ENCODE data around the gene SLC6A4. TPM values are rescaled to one million over a fixed set of nuclear protein-coding genes. Genes with fewer than 3 reads are reported as not detected.

SLC6A4 gene
- polyA plus RNA-seq, 3 donors = not detected

DNA sequence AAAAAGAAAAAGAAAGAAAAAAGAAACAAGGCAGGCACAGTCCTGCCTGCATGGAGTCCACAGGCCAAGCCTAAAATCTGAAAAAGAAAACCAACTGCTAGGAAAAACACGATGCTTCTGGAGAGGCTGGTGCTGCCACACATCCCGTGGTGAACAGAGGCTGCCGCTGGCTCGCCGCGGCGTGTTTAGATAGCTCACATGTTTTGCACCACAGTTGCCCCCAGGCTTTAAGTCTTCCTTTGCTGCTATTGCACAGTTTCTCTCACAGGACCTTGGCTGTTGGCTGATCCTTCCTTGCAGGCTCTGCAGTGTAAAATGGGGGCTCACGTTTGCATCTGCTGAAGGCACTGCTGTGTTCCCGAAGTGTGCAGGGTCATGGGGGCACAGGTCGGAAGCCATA lies 8.6 kb downstream of the SLC6A4 start:
- Mint-ChIP-seq H3K36me3 (no peaks in the 10 kb centered on the region), H3K27ac (no peak overlapping the region), H3K4me1 (peaks cover 26% of the 10 kb centered on the region), H3K27me3 (ENCODE audit: low read depth in 3 of 3) (peaks cover 3 to 15% (median 6%) of the 10 kb centered on the region in 3 donors), H3K4me3 (no peak overlapping the region), H3K9me3 (peaks cover 0 to 11% (median 2%) of the 10 kb centered on the region in 7 donors)
- H4K20me1 ChIP-seq (ENCODE audit: insufficient read depth, low read length) = no peaks in the 10 kb centered on the region
- H3K9ac ChIP-seq (ENCODE audit: insufficient read depth, low read length, poor library complexity, severe bottlenecking) = no peak overlapping the region
- no peaks in the 10 kb centered on the region for H3K9me3 ChIP-seq (replicated peaks in 1 of 2; ENCODE audit: control insufficient read depth in 1 of 2, insufficient read depth in 1 of 2, low read length in 2 of 2)
- no peak overlapping the region for H3K4me2 ChIP-seq (replicated peaks; ENCODE audit: extremely low read depth, low read length, poor library complexity, severe bottlenecking)
- over 99% methylated on average over 10 of the region's 10 CpGs for WGBS (ENCODE audit: insufficient coverage)
- no peaks in the 10 kb centered on the region for H3K79me2 ChIP-seq (ENCODE audit: insufficient read depth, low read length)
- H3K36me3 ChIP-seq (replicated peaks in 1 of 2; ENCODE audit: control insufficient read depth in 1 of 2, insufficient read depth in 2 of 2, low read length in 2 of 2) = no peaks in the 10 kb centered on the region
- TF ChIP-seq, protein P1, sequence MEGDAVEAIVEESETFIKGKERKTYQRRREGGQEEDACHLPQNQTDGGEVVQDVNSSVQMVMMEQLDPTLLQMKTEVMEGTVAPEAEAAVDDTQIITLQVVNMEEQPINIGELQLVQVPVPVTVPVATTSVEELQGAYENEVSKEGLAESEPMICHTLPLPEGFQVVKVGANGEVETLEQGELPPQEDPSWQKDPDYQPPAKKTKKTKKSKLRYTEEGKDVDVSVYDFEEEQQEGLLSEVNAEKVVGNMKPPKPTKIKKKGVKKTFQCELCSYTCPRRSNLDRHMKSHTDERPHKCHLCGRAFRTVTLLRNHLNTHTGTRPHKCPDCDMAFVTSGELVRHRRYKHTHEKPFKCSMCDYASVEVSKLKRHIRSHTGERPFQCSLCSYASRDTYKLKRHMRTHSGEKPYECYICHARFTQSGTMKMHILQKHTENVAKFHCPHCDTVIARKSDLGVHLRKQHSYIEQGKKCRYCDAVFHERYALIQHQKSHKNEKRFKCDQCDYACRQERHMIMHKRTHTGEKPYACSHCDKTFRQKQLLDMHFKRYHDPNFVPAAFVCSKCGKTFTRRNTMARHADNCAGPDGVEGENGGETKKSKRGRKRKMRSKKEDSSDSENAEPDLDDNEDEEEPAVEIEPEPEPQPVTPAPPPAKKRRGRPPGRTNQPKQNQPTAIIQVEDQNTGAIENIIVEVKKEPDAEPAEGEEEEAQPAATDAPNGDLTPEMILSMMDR (IDR thresholded peaks at IDR 0.05) = no peak
- no peaks in the 10 kb centered on the region for H3K27me3 ChIP-seq (ENCODE audit: control insufficient read depth in 2 of 2, insufficient read depth in 2 of 2, low read length in 2 of 2)
- no peak overlapping the region for H3K4me3 ChIP-seq (replicated peaks in 1 of 3; ENCODE audit: low read depth in 2 of 3, low read length in 3 of 3)
- intact Hi-C loops (cut with micrococcal nuclease) = no loop called here
- H2AFZ ChIP-seq (ENCODE audit: insufficient read depth, low read depth, low read length, poor library complexity, severe bottlenecking) = no peak overlapping the region
- no peak for DNase-seq
- H3K4me1 ChIP-seq (ENCODE audit: control insufficient read depth in 1 of 2, insufficient read depth in 2 of 2, low read length in 2 of 2) = peaks cover 10 to 19% of the 10 kb centered on the region in 2 donors
- H3K27ac ChIP-seq (ENCODE audit: low read depth in 1 of 2, low read length in 2 of 2) = no peak overlapping the region

DNA sequence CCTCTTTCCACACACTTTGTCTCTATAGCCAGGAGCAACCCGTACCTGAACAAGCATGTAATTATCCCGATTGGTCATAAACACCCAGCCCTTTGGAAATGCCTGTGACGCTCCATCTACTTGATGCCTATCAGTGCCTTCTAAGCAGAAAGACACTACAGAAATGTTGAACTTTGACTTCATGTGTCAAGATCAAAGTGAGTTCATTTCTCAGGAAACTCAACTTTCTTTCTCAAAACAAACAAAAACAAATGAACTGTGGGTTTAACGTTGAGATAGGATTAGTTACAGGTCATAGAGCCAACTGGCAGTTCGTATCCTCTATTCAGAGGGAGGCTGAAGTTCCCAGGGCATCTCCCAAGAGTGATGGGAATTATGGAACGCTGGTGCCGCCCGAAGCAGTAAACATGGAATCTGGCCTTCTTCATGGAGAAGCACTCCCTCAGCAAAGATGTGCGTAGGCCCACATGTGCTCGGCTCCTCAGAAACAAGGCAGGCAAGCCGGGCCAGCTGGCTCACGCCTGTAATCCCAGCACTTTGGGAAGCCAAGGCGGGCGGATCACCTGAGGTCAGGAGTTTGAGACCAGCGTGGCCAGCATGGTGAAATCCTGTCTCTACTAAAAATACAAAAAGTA lies 9.5 kb downstream of the SLC6A4 start:
- Histone ChIP-seq H3K36me3 (replicated peaks in 1 of 2; ENCODE audit: control insufficient read depth in 1 of 2, insufficient read depth in 2 of 2, low read length in 2 of 2) (no peaks in the 10 kb centered on the region), H3K27me3 (ENCODE audit: control insufficient read depth in 2 of 2, insufficient read depth in 2 of 2, low read length in 2 of 2) (no peaks in the 10 kb centered on the region), H2AFZ (ENCODE audit: insufficient read depth, low read depth, low read length, poor library complexity, severe bottlenecking) (no peak overlapping the region), H3K9ac (ENCODE audit: insufficient read depth, low read length, poor library complexity, severe bottlenecking) (no peak overlapping the region), H3K79me2 (ENCODE audit: insufficient read depth, low read length) (no peaks in the 10 kb centered on the region), H3K4me2 (replicated peaks; ENCODE audit: extremely low read depth, low read length, poor library complexity, severe bottlenecking) (no peak overlapping the region), H4K20me1 (ENCODE audit: insufficient read depth, low read length) (no peaks in the 10 kb centered on the region), H3K9me3 (replicated peaks in 1 of 2; ENCODE audit: control insufficient read depth in 1 of 2, insufficient read depth in 1 of 2, low read length in 2 of 2) (no peaks in the 10 kb centered on the region), H3K4me1 (ENCODE audit: control insufficient read depth in 1 of 2, insufficient read depth in 2 of 2, low read length in 2 of 2) (peaks cover 10 to 18% of the 10 kb centered on the region in 2 donors), H3K4me3 (replicated peaks in 1 of 3; ENCODE audit: low read depth in 2 of 3, low read length in 3 of 3) (no peak overlapping the region), H3K27ac (ENCODE audit: low read depth in 1 of 2, low read length in 2 of 2) (no peak overlapping the region)
- Mint-ChIP-seq H3K27me3 (ENCODE audit: low read depth in 3 of 3) (peaks cover 3 to 12% (median 4%) of the 10 kb centered on the region in 3 donors), H3K36me3 (no peaks in the 10 kb centered on the region), H3K4me3 (no peak overlapping the region), H3K4me1 (peaks cover 22% of the 10 kb centered on the region), H3K9me3 (peaks cover 0 to 11% (median 2%) of the 10 kb centered on the region in 7 donors), H3K27ac (peak overlapping the region in 1 of 7 donors; percentile 11)
- DNase-seq = no peak
- intact Hi-C loops (cut with micrococcal nuclease) = no loop called here
- WGBS (ENCODE audit: insufficient coverage) = 92% methylated on average over 13 of the region's 15 CpGs
- TF ChIP-seq, protein P1 (IDR thresholded peaks at IDR 0.05) = no peak

Measured in CD14-positive monocyte (primary cell).